K562 (cell line): ENCODE data around the gene ARHGAP26. TPM values are rescaled to one million over a fixed set of nuclear protein-coding genes. Genes with fewer than 3 reads are reported as not detected.

ENCODE experiments used
- ATAC-seq: fragments of 200-7000 bp; cut with Tn5 transposase; 3 replicates; pipeline ENCODE4 v1.9.1; 2020; ENCODE audit warnings: moderate library complexity
- BruUV-seq: library from RNA; stranded (reverse); fragments of 400-500 nt; replicated peaks from 2 replicates; lab custom pipeline; 2021; lab: Mats Ljungman, UMichigan
- CTCF ChIA-PET: fragments of 300-600 bp; formaldehyde crosslinking; extraction: SDS; loops from one replicate; lab custom pipeline; 2021; ENCODE audit warnings: low intra/inter-chr PET ratio; lab: Yijun Ruan, JAX
- POLR2A ChIA-PET: fragments of 300-600, 350-650 bp; sonication (Branson Sonifier 250); formaldehyde crosslinking; extraction: SDS; loops from one replicate; lab custom pipeline; 2021; ENCODE audit warnings: antibody characterized with exemption, inconsistent platforms; lab: Yijun Ruan, JAX
- DNase-seq, 4 experiments: peaks; one replicate each; pipeline versions ENCODE4 v3.0.0 to v3.0.0-alpha.2; 2011 to 2018; ENCODE audit warnings: low spot score in 3 of 4, mixed read lengths in 3 of 4; ENCODE audit errors: extremely low read depth in 1 of 4
- FAIRE-seq: peaks from 2 replicates; lab custom pipeline; 2011; peaks lifted over from hg19 to GRCh38; lab: Jason Lieb, UNC
- H2AFZ ChIP-seq: 2 replicates; pipeline ENCODE4 v1.6.0; 2011; ENCODE audit warnings: low read depth, low read length, control low read depth, inconsistent platforms
- H3K27ac ChIP-seq: fragments of 200-600 bp; 3 replicates; pipeline ENCODE4 v1.8.0; 2011; ENCODE audit warnings: low read depth, mild to moderate bottlenecking, control low read depth, inconsistent platforms, low read length, moderate library complexity, mixed read lengths; ENCODE audit errors: extremely low read depth
- H3K27me3 ChIP-seq, 2 experiments: fragments of 300-600 bp in 1 of 2; 2 replicates in 1 of 2; 3 replicates in 1 of 2; pipeline versions ENCODE4 v1.6.0 to v1.8.0; 2011; ENCODE audit warnings: inconsistent platforms in 2 of 2, low read length in 2 of 2, mild to moderate bottlenecking in 1 of 2, mixed read lengths in 1 of 2, moderate library complexity in 1 of 2; ENCODE audit not compliant: control insufficient read depth in 2 of 2, insufficient read depth in 2 of 2
- H3K36me3 ChIP-seq: fragments of 300-600 bp; 3 replicates; pipeline ENCODE4 v1.8.0; 2011; ENCODE audit warnings: mild to moderate bottlenecking, low read length, inconsistent platforms; ENCODE audit not compliant: control insufficient read depth, insufficient read depth
- H3K4me1 ChIP-seq, 2 experiments: fragments of 200-600 bp in 1 of 2; replicated peaks in 1 of 2; 2 replicates in 1 of 2; 3 replicates in 1 of 2; pipeline versions ENCODE4 v1.5.1 to v1.8.0; 2011; ENCODE audit warnings: inconsistent platforms in 2 of 2, low read length in 2 of 2, mild to moderate bottlenecking in 1 of 2, mixed read lengths in 1 of 2, moderate library complexity in 1 of 2; ENCODE audit not compliant: control insufficient read depth in 2 of 2, insufficient read depth in 2 of 2
- H3K4me2 ChIP-seq: 2 replicates; pipeline ENCODE4 v1.6.1; 2011; ENCODE audit warnings: low read length, control low read depth, inconsistent platforms, mixed read lengths; ENCODE audit not compliant: insufficient read depth
- H3K4me3 ChIP-seq: fragments of 200-600 bp; sonication (generic), shearing (Covaris generic); 2 replicates; pipeline ENCODE4 v1.5.1; 2016; ENCODE audit warnings: control low read depth, inconsistent platforms
- H3K79me2 ChIP-seq: fragments of 200-600 bp; 3 replicates; pipeline ENCODE4 v1.8.0; 2011; ENCODE audit warnings: low read length, inconsistent platforms; ENCODE audit not compliant: control insufficient read depth, insufficient read depth
- H3K9ac ChIP-seq, 2 experiments: 2 replicates each; pipeline versions ENCODE4 v1.6.0 to v1.6.1; 2011; ENCODE audit warnings: low read depth in 2 of 2, low read length in 2 of 2, control low read depth in 1 of 2, inconsistent platforms in 1 of 2, mild to moderate bottlenecking in 1 of 2, mixed read lengths in 1 of 2; ENCODE audit not compliant: insufficient read depth in 1 of 2
- H3K9me1 ChIP-seq: one replicate; pipeline ENCODE4 v1.6.0; 2011; ENCODE audit warnings: inconsistent platforms, mild to moderate bottlenecking, low read length, moderate library complexity; ENCODE audit not compliant: control insufficient read depth, insufficient read depth
- H3K9me3 ChIP-seq: replicated peaks from 2 replicates; pipeline ENCODE4 v1.5.1; 2011; ENCODE audit warnings: low read depth, low read length, inconsistent platforms; ENCODE audit not compliant: control insufficient read depth, insufficient read depth
- H4K20me1 ChIP-seq: replicated peaks from 2 replicates; pipeline ENCODE4 v1.6.1; 2011; ENCODE audit warnings: low read length, inconsistent platforms, mixed read lengths; ENCODE audit not compliant: control insufficient read depth, insufficient read depth
- C11orf30 ChIP-seq: fragments of 450-650 bp; IDR thresholded peaks from 2 replicates; pipeline ENCODE4 v1.6.1; 2016; ENCODE audit warnings: low read depth, mild to moderate bottlenecking
- FOSL1 ChIP-seq: fragments of 200-800 bp; sonication (Bioruptor generic); conservative IDR thresholded peaks from 2 replicates; pipeline ENCODE4 v1.6.1; 2016; ENCODE audit warnings: missing genetic modification characterization, missing compliant biosample characterization
- MAFG ChIP-seq: fragments of 450-650 bp; conservative IDR thresholded peaks from 2 replicates; pipeline ENCODE4 v1.6.1; 2016; ENCODE audit warnings: missing genetic modification characterization, missing compliant biosample characterization
- NFE2 ChIP-seq: IDR thresholded peaks from 2 replicates; pipeline ENCODE4 v1.6.1; 2014; ENCODE audit warnings: antibody characterized with exemption, low read depth
- SREBF2 ChIP-seq: sonication (generic); formaldehyde crosslinking; IDR thresholded peaks from 2 replicates; pipeline ENCODE4 v1.4.0; 2020; ENCODE audit warnings: mild to moderate bottlenecking, missing genetic modification reagents
- ZNF316 ChIP-seq: fragments of 450-650 bp; IDR thresholded peaks from 2 replicates; pipeline ENCODE4 v1.6.1; 2016
- ZNF766 ChIP-seq: fragments of 200-800 bp; sonication (Bioruptor generic); conservative IDR thresholded peaks from 2 replicates; pipeline ENCODE4 v1.6.1; 2016; ENCODE audit warnings: missing genetic modification characterization, missing compliant biosample characterization
- WGBS: fragments of 100-300 bp; shearing (Covaris generic); methylation state at CpG from one replicate; pipeline ENCODE4 v1.1.6; 2016; ENCODE audit warnings: low coverage, mixed read lengths; ENCODE audit not compliant: insufficient coverage; ENCODE audit errors: missing lambda C conversion rate; 5-methylcytosine and 5-hydroxymethylcytosine counted together
- in situ Hi-C: fragments of 300-500 bp; cut with MboI; formaldehyde crosslinking; loops from 4 replicates; pipeline ENCODE4 v1.15.0; 2018; ENCODE audit warnings: inconsistent platforms, mixed read lengths
- intact Hi-C: fragments of 100-400 bp; cut with micrococcal nuclease; formaldehyde crosslinking; loops from 2 replicates; pipeline ENCODE4 v1.14.2; 2022
- polyA plus RNA-seq, 8 experiments: library from polyadenylated mRNA; depleted of rRNA in 4 of 8; stranded (reverse) in 5 of 8; unstranded in 3 of 8; fragments of >200 nt; fragmentation: Nextera tagmentation in 2 of 8; fragmentation: Illumina TruSeq in 1 of 8; extraction: Ambion mirVana in 2 of 8; extraction: Trizol in 1 of 8; gene quantifications; 2 replicates each; pipeline versions ENCODE4 v1.2.1 to v1.2.3, GENCODE V29; 2011 to 2014; ENCODE audit warnings: inconsistent platforms in 1 of 8, missing spikeins in 1 of 8
- total RNA-seq, 7 experiments: library from RNA; depleted of rRNA in 6 of 7; stranded (reverse); fragments of >200 nt in 6 of 7; fragmentation: Illumina TruSeq in 2 of 7; extraction: Trizol in 2 of 7; gene quantifications; 2 replicates each; pipeline versions ENCODE4 v1.2.1 to v1.2.3, GENCODE V29; 2011 to 2021; ENCODE audit warnings: low replicate concordance in 1 of 7
- TF ChIP-seq, protein P1 (sequence below): sonication (generic); formaldehyde crosslinking; IDR thresholded peaks from 2 replicates; pipeline ENCODE4 v1.8.1; 2023; ENCODE audit warnings: mild to moderate bottlenecking, missing genetic modification reagents

Gene ARHGAP26
- total and polyA plus RNA-seq, 9 of the 15 experiments (the other 6 are each of a cell fraction or from before 2014, with no cell fraction given) = 0.13 to 1.1 (median 0.55) TPM

GRCh38 chr5:142845954-142846398 is 75.8 kb downstream of the ARHGAP26 start:
- Histone ChIP-seq H3K4me1 (peaks cover 0 to 12% of the 10 kb centered on the region in 2 experiments; a peak in 2 of 5 replicates), H4K20me1 (no peaks in the 10 kb centered on the region), H3K9me1 (peaks cover 4% of the 10 kb centered on the region), H3K4me3 (no peak overlapping the region), H3K9me3 (no peaks in the 10 kb centered on the region), H3K9ac (no peak overlapping the region), H3K27me3 (peaks cover 2 to 5% of the 10 kb centered on the region in 2 experiments; a peak in 3 of 5 replicates), H3K79me2 (no peaks in the 10 kb centered on the region), H3K4me2 (peak overlapping the region; percentile 1; the same call in 1 of the 2 replicates), H2AFZ (0 out of 2 replicates have a peak overlapping the region, but pooled peaks have one; percentile 36), H3K27ac (no peak overlapping the region), H3K36me3 (no peaks in the 10 kb centered on the region)
- intact Hi-C loops = no loop called here
- no TSS peak for BruUV-seq
- POLR2A ChIA-PET = interaction anchor here (0.7 kb wide), 1 partner anchor 16 kb away, joined by 4 read pairs; no protein-coding TSS in a partner anchor
- TF ChIP-seq ZNF766 (CRISPR knock-in tag) (0 out of 2 replicates have a peak, but pooled peaks have one; percentile 36), FOSL1 (tag) (peak; percentile 50), MAFG (peak; percentile 73), C11orf30 (peak; percentile 75), ZNF316 (peak; percentile 72), SREBF2 (CRISPR knock-in tag) (no peak), NFE2 (peak; percentile 57)
- TF ChIP-seq, protein P1, sequence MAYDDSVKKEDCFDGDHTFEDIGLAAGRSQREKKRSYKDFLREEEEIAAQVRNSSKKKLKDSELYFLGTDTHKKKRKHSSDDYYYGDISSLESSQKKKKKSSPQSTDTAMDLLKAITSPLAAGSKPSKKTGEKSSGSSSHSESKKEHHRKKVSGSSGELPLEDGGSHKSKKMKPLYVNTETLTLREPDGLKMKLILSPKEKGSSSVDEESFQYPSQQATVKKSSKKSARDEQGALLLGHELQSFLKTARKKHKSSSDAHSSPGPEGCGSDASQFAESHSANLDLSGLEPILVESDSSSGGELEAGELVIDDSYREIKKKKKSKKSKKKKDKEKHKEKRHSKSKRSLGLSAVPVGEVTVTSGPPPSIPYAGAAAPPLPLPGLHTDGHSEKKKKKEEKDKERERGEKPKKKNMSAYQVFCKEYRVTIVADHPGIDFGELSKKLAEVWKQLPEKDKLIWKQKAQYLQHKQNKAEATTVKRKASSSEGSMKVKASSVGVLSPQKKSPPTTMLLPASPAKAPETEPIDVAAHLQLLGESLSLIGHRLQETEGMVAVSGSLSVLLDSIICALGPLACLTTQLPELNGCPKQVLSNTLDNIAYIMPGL (CRISPR knock-in tag) = no peak
- no peak for DNase-seq
- ATAC-seq = peak; percentile 52; the same call in 1 of the 3 replicates
- CTCF ChIA-PET = no interaction called here
- 14% methylated on average over 9 of the region's 9 CpGs for WGBS
- in situ Hi-C loops = no loop called here
- FAIRE-seq = peak; percentile 65
